Hepatic stellate cell (primary cell): ENCODE data around the gene PRCC.
"Not testable (repeated sequence)": the region's sequence is repeated elsewhere in the genome, so short reads cannot be mapped to it uniquely, and the experiment has no call there.

ENCODE experiments used
- DNase-seq: peaks from one replicate; pipeline ENCODE4 v3.0.0; 2011; ENCODE audit warnings: low spot score

PRCC gene

GRCh38 chr1:156760796-156761104 lies 6.6 kb upstream of the PRCC start:
- DNase-seq, result no peak

DNA sequence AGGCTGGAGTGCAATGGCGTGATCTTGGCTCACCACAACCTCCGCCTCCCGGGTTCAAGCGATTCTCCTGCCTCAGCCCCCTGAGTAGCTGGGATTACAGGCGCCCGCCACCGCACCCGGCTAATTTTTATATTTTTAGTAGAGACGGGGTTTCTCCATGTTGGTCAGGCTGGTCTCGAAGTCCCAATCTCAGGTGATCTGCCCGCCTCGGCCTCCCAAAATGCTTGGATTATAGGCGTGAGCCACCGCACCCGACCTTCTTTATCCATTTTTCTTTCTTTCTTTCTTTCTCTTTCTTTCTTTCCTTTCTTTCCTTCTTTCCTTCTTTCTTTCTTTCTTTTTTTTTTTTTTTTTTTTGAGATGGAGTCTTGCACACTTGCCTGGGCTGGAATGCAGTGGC lies 2.2 kb upstream of the PRCC start:
- not testable (repeated sequence) for DNase-seq

GRCh38 chr1:156765666-156766065 lies 1.7 kb upstream of the PRCC start:
- DNase-seq, result no peak

GRCh38 chr1:156766298-156767100 lies 836 bp upstream of the PRCC start:
- DNase-seq, result no peak

DNA sequence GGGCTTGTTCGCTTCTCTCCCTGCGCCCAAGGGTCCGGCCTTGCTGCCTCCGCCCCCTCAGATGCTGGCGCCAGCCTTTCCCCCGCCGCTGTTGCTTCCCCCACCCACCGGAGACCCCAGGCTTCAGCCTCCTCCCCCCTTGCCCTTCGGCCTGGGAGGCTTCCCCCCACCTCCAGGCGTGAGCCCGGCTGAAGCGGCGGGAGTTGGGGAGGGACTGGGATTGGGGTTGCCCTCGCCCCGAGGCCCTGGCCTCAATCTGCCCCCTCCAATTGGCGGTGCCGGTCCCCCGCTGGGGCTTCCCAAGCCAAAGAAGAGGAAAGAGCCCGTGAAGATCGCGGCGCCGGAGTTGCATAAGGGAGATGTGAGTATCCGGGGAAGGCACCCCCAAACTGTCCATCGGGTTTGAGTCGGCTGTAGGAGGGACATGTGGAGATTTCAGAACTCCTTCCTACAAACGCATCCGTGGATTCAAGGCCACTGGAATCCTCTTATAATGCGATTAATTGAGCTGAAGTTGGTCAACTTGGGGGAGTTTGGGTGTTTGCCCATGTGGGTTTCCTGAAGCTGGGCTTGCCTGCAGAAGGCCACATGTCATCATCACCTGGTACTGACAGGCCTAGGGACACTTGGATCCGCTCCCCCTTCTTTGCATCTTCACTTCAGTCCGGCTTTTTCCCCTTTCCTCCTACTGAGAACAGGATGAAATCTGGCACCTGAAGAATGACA lies 707 bp downstream of the PRCC start:
- DNase-seq, result no peak

DNA sequence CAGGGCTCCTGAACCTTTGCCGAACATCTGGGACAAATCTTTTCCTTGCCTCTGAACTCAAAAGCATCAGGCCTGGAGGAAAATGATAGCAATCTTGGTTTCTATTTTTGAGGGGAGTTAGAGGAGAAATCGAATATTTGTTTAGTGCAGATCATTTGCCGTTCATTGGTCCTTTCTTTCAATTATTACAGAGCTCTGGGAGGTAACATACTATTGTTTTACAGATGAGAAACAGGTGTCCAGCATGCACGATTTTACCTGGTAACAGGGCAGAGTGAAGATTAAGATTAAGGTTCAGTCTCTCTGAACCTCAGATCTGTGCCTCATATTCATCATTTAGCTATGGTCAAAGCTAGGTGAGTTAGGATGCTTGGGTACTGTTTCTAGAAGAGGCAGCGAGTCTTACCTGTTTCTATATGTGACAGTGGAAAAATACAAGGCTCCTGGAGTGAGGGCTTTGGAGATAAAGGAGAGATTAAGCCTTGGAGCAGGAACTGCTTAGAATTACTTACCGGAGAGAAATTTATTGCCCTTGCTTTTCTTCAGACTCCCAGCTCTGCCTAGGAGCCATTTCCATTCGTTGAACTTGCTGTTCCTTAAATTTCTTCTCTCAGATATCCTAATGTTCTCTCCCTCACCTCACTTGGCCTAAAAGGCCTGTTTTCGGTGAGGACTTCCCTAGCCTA lies 1.4 kb downstream of the PRCC start:
- DNase-seq, result no peak

- DNase-seq, result no peak
These were observed 4.9 kb downstream of the PRCC start for GRCh38 chr1:156772222-156772621.

- no peak for DNase-seq
These were observed 5.6 kb downstream of the PRCC start for GRCh38 chr1:156772728-156773497.

DNA sequence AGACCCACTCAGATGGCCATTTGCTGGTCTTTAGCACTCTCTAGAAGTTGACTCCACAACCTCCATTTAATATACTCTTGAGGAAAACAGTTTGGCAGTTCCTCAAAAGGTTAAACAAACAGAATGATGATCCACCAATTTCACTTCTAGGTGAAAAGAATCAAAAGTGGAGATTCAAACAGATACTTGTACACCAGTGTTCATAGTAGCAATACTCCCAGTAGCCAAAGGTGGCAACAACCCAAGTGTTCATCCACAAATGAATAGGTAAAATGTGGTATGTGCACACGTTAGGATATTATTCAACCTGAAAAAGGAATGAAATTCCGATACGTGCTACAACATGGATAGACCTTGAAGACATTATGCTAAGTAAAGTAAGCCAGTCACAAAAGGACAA lies 6.3 kb downstream of the PRCC start:
- DNase-seq, result no peak

GRCh38 chr1:156775799-156776198 lies 8.5 kb downstream of the PRCC start:
- DNase-seq, result no peak

- no peak for DNase-seq
These were observed 9.6 kb downstream of the PRCC start for GRCh38 chr1:156776942-156777341.

GRCh38 chr1:156777573-156777972 lies 10.2 kb downstream of the PRCC start:
- no peak for DNase-seq

- peak; percentile 47 for DNase-seq
These were observed 14.4 kb downstream of the PRCC start for GRCh38 chr1:156781585-156782186.

- no peak for DNase-seq
These were observed 18.1 kb downstream of the PRCC start for GRCh38 chr1:156785458-156785857.

DNA sequence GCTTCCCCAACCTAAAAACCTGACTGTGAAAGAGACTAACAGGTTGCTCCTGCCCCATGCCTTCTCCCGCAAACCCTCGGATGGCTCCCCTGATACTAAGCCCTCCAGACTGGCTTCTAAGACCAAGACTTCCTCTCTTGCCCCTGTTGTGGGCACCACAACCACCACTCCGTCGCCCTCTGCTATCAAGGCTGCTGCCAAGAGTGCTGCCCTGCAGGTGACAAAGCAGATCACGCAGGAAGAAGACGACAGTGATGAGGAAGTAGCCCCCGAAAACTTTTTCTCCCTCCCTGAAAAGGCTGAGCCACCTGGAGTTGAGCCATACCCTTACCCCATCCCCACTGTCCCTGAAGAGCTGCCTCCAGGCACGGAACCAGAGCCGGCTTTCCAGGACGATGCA lies 19.3 kb downstream of the PRCC start:
- DNase-seq, result no peak

DNA sequence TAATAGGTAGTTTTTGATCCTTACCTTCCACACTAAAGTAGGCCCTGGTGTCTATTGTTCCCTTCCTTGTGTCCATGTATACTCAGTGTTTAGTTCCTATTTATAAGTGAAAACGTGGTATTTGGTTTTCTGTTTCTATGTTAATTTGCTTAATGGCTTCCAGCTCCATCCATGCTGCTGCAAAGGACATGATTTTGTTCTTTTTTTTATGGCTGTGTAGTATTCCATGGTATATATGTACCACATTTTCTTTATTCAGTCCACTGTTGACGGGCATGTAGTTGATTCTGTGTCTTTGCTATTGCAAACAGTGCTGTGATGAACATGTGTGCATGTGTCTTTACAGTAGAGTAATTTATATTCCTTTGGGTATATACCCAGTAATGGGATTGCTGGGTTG lies 20.8 kb downstream of the PRCC start:
- DNase-seq, result no peak

DNA sequence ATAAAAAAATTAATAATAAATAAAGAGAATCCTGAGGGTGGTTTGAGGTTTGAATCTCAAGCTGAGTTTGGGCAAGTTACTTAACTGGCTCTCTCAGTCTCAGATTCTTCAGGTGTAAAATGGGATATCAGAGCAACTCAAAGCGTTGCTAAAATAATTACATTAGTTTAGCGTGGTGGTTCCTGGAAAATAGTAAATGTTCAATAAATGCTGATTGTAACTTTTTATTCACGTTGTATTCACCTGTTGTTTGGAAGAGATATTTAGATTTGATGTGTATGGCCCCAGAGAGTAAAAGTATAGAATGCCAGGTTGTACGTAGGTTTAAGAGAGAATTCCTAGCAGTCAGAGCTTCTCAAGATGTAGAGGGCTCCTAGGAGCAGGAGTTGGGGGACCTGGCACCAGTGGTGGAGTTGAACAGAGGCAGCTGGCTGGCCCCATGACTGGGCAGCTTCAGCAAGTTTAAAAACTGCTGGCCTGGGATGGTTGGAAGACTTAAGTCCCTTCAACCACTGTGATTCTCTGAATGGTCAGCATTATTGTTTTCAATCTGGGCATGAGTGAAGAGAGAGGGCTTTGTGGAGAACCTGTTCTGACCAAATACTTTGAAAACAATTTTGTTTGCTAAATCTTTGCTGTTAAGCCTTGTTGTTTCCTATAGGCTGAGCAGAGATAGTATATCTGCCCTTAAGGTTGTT lies 22.4 kb downstream of the PRCC start:
- no peak for DNase-seq

- DNase-seq, result no peak
These were observed 27.4 kb downstream of the PRCC start for GRCh38 chr1:156794506-156795373.

DNA sequence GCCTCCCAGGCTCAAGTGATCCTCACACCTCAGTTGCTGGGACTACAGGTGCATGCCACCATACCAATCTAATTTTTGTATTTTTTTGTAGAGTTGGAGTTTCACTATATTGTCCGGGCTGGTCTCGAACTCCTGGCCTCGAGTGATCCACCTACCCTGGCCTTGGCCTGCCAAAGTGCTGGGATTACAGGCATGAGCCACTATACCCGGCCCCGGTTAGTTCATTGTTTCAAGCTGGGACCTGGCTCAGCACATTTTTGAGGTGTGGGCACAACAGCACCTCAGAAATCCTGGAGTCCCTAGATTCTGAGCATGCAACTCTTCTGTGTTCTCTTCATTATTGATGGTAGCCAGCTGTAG lies 28.0 kb downstream of the PRCC start:
- DNase-seq, result no peak

GRCh38 chr1:156795787-156796186 lies 28.5 kb downstream of the PRCC start:
- DNase-seq, result no peak
